HepG2 (cell line): ENCODE measurements around the gene PAIP1. TPM values are rescaled to one million over a fixed set of nuclear protein-coding genes. Genes with fewer than 3 reads are reported as not detected.

Source experiments
- ARNT2 ChIP-seq: sonication (generic); formaldehyde crosslinking; IDR thresholded peaks from 2 replicates; pipeline ENCODE4 v1.8.0; 2022; ENCODE audit warnings: mild to moderate bottlenecking, low read depth, missing genetic modification reagents, moderate library complexity
- CREB1 ChIP-seq, 2 experiments: fragments of 450-650 bp in 1 of 2; IDR thresholded peaks; 2 replicates each; pipeline ENCODE4 v1.6.1; 2016 to 2017; ENCODE audit warnings: control low read depth in 1 of 2, mild to moderate bottlenecking in 1 of 2, missing compliant biosample characterization in 1 of 2, missing genetic modification characterization in 1 of 2
- ELF1 ChIP-seq: sonication (generic); formaldehyde crosslinking; IDR thresholded peaks from 2 replicates; pipeline ENCODE4 v1.4.0; 2020; ENCODE audit warnings: missing genetic modification reagents
- ELF4 ChIP-seq: sonication (generic); formaldehyde crosslinking; IDR thresholded peaks from 2 replicates; pipeline ENCODE4 v1.5.0; 2020; ENCODE audit warnings: missing genetic modification reagents, mild to moderate bottlenecking, moderate library complexity, borderline replicate concordance
- HMGA1 ChIP-seq: sonication (generic); formaldehyde crosslinking; conservative IDR thresholded peaks from 2 replicates; pipeline ENCODE4 v1.4.0; 2020; ENCODE audit warnings: missing genetic modification reagents
- HOXA3 ChIP-seq: sonication (generic); formaldehyde crosslinking; IDR thresholded peaks from 2 replicates; pipeline ENCODE4 v1.5.0; 2020; ENCODE audit warnings: missing genetic modification reagents
- MEIS1 ChIP-seq: sonication (generic); formaldehyde crosslinking; IDR thresholded peaks from 2 replicates; pipeline ENCODE4 v1.9.0; 2021; ENCODE audit warnings: mild to moderate bottlenecking, missing genetic modification reagents, moderate library complexity, borderline replicate concordance
- RELA ChIP-seq: sonication (generic); formaldehyde crosslinking; IDR thresholded peaks from 2 replicates; pipeline ENCODE4 v1.4.0; 2020; ENCODE audit warnings: missing genetic modification reagents
- RORA ChIP-seq: sonication (generic); formaldehyde crosslinking; IDR thresholded peaks from 2 replicates; pipeline ENCODE4 v1.5.0; 2020; ENCODE audit warnings: mild to moderate bottlenecking, missing genetic modification reagents, moderate library complexity
- SETDB1 ChIP-seq: sonication (generic); formaldehyde crosslinking; IDR thresholded peaks from 2 replicates; pipeline ENCODE4 v1.5.1; 2020; ENCODE audit warnings: missing genetic modification reagents, mild to moderate bottlenecking, borderline replicate concordance
- SOX6 ChIP-seq, 2 experiments: fragments of 450-650 bp in 1 of 2; sonication (generic) in 1 of 2; formaldehyde crosslinking in 1 of 2; IDR thresholded peaks; 2 replicates each; pipeline versions ENCODE4 v1.4.0 to v1.6.1; 2017 to 2020; ENCODE audit warnings: antibody characterized with exemption in 1 of 2, mild to moderate bottlenecking in 1 of 2, missing genetic modification reagents in 1 of 2
- SP5 ChIP-seq: IDR thresholded peaks from 2 replicates; pipeline ENCODE4 v1.6.1; 2016; ENCODE audit warnings: low read depth, borderline replicate concordance
- TBX2 ChIP-seq: sonication (generic); formaldehyde crosslinking; IDR thresholded peaks from 2 replicates; pipeline ENCODE4 v1.5.0; 2020; ENCODE audit warnings: missing genetic modification reagents, mild to moderate bottlenecking, borderline replicate concordance
- ZNF253 ChIP-seq: sonication (generic); formaldehyde crosslinking; IDR thresholded peaks from 2 replicates; pipeline ENCODE4 v1.8.0; 2022; ENCODE audit warnings: mild to moderate bottlenecking, missing genetic modification reagents, borderline replicate concordance
- ZNF598 ChIP-seq: sonication (generic); formaldehyde crosslinking; IDR thresholded peaks from 2 replicates; pipeline ENCODE4 v1.5.1; 2020; ENCODE audit warnings: mild to moderate bottlenecking, missing genetic modification reagents, borderline replicate concordance
- ZNF761 ChIP-seq: sonication (generic); formaldehyde crosslinking; conservative IDR thresholded peaks from 2 replicates; pipeline ENCODE4 v1.4.0; 2020; ENCODE audit warnings: mild to moderate bottlenecking, missing genetic modification reagents
- polyA plus RNA-seq, 8 experiments: library from polyadenylated mRNA; depleted of rRNA in 3 of 8; stranded (reverse) in 7 of 8; unstranded in 1 of 8; fragments of >200 nt; fragmentation: Illumina TruSeq in 4 of 8; extraction: Trizol in 4 of 8; gene quantifications; 2 replicates each; pipeline versions ENCODE4 v1.2.1 to v1.2.3, GENCODE V29; 2011 to 2016; ENCODE audit warnings: low read depth in 4 of 8, missing spikeins in 1 of 8, mixed read lengths in 1 of 8; ENCODE audit not compliant: insufficient read depth in 1 of 8
- total RNA-seq, 5 experiments: library from RNA; depleted of rRNA; stranded (reverse); fragments of >200 nt; fragmentation: Illumina TruSeq; extraction: Trizol; gene quantifications; 2 replicates each; pipeline ENCODE4 v1.2.3, GENCODE V29; 2016; ENCODE audit warnings: low read depth in 1 of 5
- TF ChIP-seq, protein P1 (sequence below): sonication (generic); formaldehyde crosslinking; IDR thresholded peaks from 2 replicates; pipeline ENCODE4 v1.4.0; 2020; ENCODE audit warnings: missing genetic modification reagents
- TF ChIP-seq, protein P2 (sequence below): IDR thresholded peaks from 2 replicates; pipeline ENCODE4 v1.6.1; 2016; ENCODE audit warnings: mild to moderate bottlenecking
- TF ChIP-seq, protein P3 (sequence below): sonication (generic); formaldehyde crosslinking; IDR thresholded peaks from 2 replicates; pipeline ENCODE4 v1.5.0; 2020; ENCODE audit warnings: mild to moderate bottlenecking, missing genetic modification reagents, borderline replicate concordance

Gene PAIP1
- total and polyA plus RNA-seq, 2 of the 13 experiments (the other 11 are each of a cell fraction or from before 2014, with no cell fraction given) = 96.6 to 116 TPM

DNA sequence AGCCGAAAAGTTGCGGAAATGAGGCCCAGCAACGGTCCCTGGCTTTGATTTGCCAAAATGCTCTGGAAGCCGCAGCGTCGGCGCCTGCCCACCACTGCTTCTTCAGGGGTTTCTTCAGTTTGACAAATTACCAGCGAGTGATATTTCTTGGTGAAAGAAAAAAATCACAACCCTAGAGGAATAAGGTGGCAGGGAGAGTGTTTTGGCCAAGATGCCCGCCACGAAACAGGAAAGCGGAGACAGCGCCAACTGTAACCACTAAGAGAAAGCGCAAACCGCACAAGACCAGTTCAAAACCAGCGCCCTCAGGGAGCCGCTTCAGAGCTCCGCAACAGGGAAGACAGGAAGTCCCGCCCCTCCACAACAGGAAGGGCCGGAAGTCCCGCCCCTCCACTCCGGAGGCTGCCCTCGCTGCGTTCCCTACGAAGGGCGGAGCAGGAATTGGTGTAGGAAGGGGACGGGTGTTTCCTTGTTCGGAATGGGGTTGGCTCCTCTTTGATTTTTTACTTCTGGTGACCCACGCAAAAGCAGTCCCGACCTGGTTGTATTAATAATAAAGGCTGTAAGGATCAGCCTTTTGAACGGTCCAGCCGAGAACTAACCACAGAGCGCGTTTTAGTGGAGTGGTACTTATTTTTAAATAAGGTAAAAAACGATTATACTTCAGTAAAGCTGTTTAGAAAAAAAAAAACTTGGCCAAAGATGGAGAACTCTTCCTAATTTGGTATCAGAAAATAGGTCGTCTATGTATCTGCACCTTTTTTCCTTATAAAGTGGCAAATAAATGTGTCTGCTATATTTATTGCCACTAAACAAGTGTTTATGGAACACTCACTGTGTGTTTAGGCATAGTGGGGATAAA is 41.8 kb downstream of the PAIP1 start, which contains the start of gene C5orf34 (continued):
- TF ChIP-seq MEIS1 (CRISPR knock-in tag) = 0 out of 2 replicates have a peak, but pooled peaks have one; percentile 46
- no peak for TF ChIP-seq ZNF598 (CRISPR knock-in tag)
- no peak for TF ChIP-seq SETDB1
- peak; percentile 42; the same call in 1 of the 2 replicates for TF ChIP-seq TBX2 (CRISPR knock-in tag)
- peak; percentile 85 for TF ChIP-seq ELF1 (CRISPR knock-in tag)
- TF ChIP-seq ZNF253 (CRISPR knock-in tag) = 0 out of 2 replicates have a peak, but pooled peaks have one; percentile 57
- 0 out of 2 replicates have a peak, but pooled peaks have one; percentile 31 for TF ChIP-seq ELF4 (CRISPR knock-in tag)
- TF ChIP-seq, protein P1, sequence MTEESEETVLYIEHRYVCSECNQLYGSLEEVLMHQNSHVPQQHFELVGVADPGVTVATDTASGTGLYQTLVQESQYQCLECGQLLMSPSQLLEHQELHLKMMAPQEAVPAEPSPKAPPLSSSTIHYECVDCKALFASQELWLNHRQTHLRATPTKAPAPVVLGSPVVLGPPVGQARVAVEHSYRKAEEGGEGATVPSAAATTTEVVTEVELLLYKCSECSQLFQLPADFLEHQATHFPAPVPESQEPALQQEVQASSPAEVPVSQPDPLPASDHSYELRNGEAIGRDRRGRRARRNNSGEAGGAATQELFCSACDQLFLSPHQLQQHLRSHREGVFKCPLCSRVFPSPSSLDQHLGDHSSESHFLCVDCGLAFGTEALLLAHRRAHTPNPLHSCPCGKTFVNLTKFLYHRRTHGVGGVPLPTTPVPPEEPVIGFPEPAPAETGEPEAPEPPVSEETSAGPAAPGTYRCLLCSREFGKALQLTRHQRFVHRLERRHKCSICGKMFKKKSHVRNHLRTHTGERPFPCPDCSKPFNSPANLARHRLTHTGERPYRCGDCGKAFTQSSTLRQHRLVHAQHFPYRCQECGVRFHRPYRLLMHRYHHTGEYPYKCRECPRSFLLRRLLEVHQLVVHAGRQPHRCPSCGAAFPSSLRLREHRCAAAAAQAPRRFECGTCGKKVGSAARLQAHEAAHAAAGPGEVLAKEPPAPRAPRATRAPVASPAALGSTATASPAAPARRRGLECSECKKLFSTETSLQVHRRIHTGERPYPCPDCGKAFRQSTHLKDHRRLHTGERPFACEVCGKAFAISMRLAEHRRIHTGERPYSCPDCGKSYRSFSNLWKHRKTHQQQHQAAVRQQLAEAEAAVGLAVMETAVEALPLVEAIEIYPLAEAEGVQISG = peak; percentile 95
- TF ChIP-seq, protein P2, sequence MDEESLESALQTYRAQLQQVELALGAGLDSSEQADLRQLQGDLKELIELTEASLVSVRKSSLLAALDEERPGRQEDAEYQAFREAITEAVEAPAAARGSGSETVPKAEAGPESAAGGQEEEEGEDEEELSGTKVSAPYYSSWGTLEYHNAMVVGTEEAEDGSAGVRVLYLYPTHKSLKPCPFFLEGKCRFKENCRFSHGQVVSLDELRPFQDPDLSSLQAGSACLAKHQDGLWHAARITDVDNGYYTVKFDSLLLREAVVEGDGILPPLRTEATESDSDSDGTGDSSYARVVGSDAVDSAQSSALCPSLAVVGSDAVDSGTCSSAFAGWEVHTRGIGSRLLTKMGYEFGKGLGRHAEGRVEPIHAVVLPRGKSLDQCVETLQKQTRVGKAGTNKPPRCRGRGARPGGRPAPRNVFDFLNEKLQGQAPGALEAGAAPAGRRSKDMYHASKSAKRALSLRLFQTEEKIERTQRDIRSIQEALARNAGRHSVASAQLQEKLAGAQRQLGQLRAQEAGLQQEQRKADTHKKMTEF (CRISPR knock-in tag) = peak; percentile 61
- peak; percentile 71 for TF ChIP-seq SP5 (CRISPR knock-in tag)
- TF ChIP-seq ARNT2 = peak; percentile 61; the same call in 1 of the 2 replicates
- TF ChIP-seq HOXA3 (CRISPR knock-in tag) = peak; percentile 72
- TF ChIP-seq SOX6 (IDR thresholded peaks at IDR 0.05) = no peak
- no peak; the same call in 1 of the 2 replicates for TF ChIP-seq SOX6 (CRISPR knock-in tag; IDR thresholded peaks at IDR 0.05)
- TF ChIP-seq ZNF761 (CRISPR knock-in tag) = peak; percentile 55; the same call in 1 of the 2 replicates
- TF ChIP-seq, protein P3, sequence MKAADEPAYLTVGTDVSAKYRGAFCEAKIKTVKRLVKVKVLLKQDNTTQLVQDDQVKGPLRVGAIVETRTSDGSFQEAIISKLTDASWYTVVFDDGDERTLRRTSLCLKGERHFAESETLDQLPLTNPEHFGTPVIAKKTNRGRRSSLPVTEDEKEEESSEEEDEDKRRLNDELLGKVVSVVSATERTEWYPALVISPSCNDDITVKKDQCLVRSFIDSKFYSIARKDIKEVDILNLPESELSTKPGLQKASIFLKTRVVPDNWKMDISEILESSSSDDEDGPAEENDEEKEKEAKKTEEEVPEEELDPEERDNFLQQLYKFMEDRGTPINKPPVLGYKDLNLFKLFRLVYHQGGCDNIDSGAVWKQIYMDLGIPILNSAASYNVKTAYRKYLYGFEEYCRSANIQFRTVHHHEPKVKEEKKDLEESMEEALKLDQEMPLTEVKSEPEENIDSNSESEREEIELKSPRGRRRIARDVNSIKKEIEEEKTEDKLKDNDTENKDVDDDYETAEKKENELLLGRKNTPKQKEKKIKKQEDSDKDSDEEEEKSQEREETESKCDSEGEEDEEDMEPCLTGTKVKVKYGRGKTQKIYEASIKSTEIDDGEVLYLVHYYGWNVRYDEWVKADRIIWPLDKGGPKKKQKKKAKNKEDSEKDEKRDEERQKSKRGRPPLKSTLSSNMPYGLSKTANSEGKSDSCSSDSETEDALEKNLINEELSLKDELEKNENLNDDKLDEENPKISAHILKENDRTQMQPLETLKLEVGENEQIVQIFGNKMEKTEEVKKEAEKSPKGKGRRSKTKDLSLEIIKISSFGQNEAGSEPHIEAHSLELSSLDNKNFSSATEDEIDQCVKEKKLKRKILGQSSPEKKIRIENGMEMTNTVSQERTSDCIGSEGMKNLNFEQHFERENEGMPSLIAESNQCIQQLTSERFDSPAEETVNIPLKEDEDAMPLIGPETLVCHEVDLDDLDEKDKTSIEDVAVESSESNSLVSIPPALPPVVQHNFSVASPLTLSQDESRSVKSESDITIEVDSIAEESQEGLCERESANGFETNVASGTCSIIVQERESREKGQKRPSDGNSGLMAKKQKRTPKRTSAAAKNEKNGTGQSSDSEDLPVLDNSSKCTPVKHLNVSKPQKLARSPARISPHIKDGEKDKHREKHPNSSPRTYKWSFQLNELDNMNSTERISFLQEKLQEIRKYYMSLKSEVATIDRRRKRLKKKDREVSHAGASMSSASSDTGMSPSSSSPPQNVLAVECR (CRISPR knock-in tag) = peak; percentile 95
- no peak for TF ChIP-seq CREB1 (IDR thresholded peaks at IDR 0.05)
- peak; percentile 66 for TF ChIP-seq CREB1 (CRISPR knock-in tag; IDR thresholded peaks at IDR 0.05)
- TF ChIP-seq HMGA1 (CRISPR knock-in tag) = no peak
- no peak for TF ChIP-seq RELA
- peak; percentile 85; the same call in 1 of the 2 replicates for TF ChIP-seq RORA (CRISPR knock-in tag)
